HEK293 (cell line): ENCODE data around the gene SNHG17.
"Not testable (repeated sequence)": the region's sequence is repeated elsewhere in the genome, so short reads cannot be mapped to it uniquely, and the experiment has no call there.

Experiments used
- CTCF ChIA-PET: fragments of 350-600 bp; formaldehyde crosslinking; extraction: SDS; loops from one replicate; lab custom pipeline; 2021; ENCODE audit warnings: antibody characterized with exemption; lab: Yijun Ruan, JAX
- POLR2A ChIA-PET: fragments of 300-600 bp; formaldehyde crosslinking; extraction: SDS; loops from one replicate; lab custom pipeline; 2020; ENCODE audit warnings: antibody characterized with exemption, inconsistent platforms; lab: Yijun Ruan, JAX
- H3K27ac ChIP-seq: fragments of 200-500 bp; sonication (Bioruptor generic); 2 replicates; pipeline ENCODE4 v1.5.1; 2014; ENCODE audit warnings: low read depth, low read length, control low read depth, inconsistent platforms; ENCODE audit errors: extremely low read depth
- H3K36me3 ChIP-seq, 2 experiments: fragments of 200-500 bp in 1 of 2; sonication (Bioruptor generic) in 1 of 2; 1 replicate in 1 of 2; 2 replicates in 1 of 2; pipeline ENCODE4 v1.5.1; 2014 to 2017; ENCODE audit warnings: inconsistent platforms in 2 of 2, low read length in 2 of 2; ENCODE audit not compliant: control insufficient read depth in 2 of 2, insufficient read depth in 1 of 2
- H3K4me1 ChIP-seq: fragments of 200-500 bp; sonication (Bioruptor generic); 2 replicates; pipeline ENCODE4 v1.5.1; 2014; ENCODE audit warnings: mild to moderate bottlenecking, low read length, inconsistent platforms; ENCODE audit not compliant: control insufficient read depth, insufficient read depth
- H3K4me3 ChIP-seq: 2 replicates; pipeline ENCODE4 v1.5.1; 2011; ENCODE audit warnings: low read depth, mild to moderate bottlenecking, control low read depth, low read length, moderate library complexity
- H3K9me3 ChIP-seq: fragments of 200-500 bp; sonication (Bioruptor generic); 2 replicates; pipeline ENCODE4 v1.5.1; 2014; ENCODE audit warnings: low read depth, low read length, inconsistent platforms; ENCODE audit not compliant: control insufficient read depth, insufficient read depth
- BCL11B ChIP-seq: fragments of 450-650 bp; formaldehyde crosslinking; IDR thresholded peaks from 2 replicates; pipeline ENCODE4 v1.5.1; 2016; ENCODE audit warnings: low read depth, missing biosample characterization, missing genetic modification characterization
- GLIS2 ChIP-seq: fragments of 450-650 bp; formaldehyde crosslinking; IDR thresholded peaks from 2 replicates; pipeline ENCODE4 v1.5.1; 2016; ENCODE audit warnings: missing biosample characterization, missing genetic modification characterization
- HOXD13 ChIP-seq: sonication (generic); formaldehyde crosslinking; IDR thresholded peaks from 2 replicates; pipeline ENCODE4 v1.8.0; 2022; ENCODE audit warnings: missing genetic modification reagents, borderline replicate concordance
- OVOL3 ChIP-seq: fragments of 450-650 bp; formaldehyde crosslinking; IDR thresholded peaks from 2 replicates; pipeline ENCODE4 v1.5.1; 2016; ENCODE audit warnings: missing biosample characterization, missing genetic modification characterization
- SP3 ChIP-seq: fragments of 450-650 bp; formaldehyde crosslinking; IDR thresholded peaks from 2 replicates; pipeline ENCODE4 v1.5.1; 2016; ENCODE audit warnings: missing biosample characterization, missing genetic modification characterization
- ZBTB20 ChIP-seq: fragments of 450-650 bp; formaldehyde crosslinking; IDR thresholded peaks from 2 replicates; pipeline ENCODE4 v1.5.1; 2016; ENCODE audit warnings: missing biosample characterization, missing genetic modification characterization
- ZEB2 ChIP-seq: fragments of 450-650 bp; formaldehyde crosslinking; IDR thresholded peaks from 2 replicates; pipeline ENCODE4 v1.5.1; 2016; ENCODE audit warnings: missing biosample characterization, missing genetic modification characterization
- ZNF112 ChIP-seq: fragments of 450-650 bp; formaldehyde crosslinking; IDR thresholded peaks from 2 replicates; pipeline ENCODE4 v1.5.0; 2017; ENCODE audit warnings: missing biosample characterization, missing genetic modification characterization
- ZNF114 ChIP-seq: fragments of 450-650 bp; formaldehyde crosslinking; IDR thresholded peaks from 2 replicates; pipeline ENCODE4 v1.5.0; 2017; ENCODE audit warnings: missing biosample characterization, missing genetic modification characterization
- ZNF311 ChIP-seq: fragments of 450-650 bp; formaldehyde crosslinking; IDR thresholded peaks from 2 replicates; pipeline ENCODE4 v1.5.1; 2017; ENCODE audit warnings: missing biosample characterization, missing genetic modification characterization, borderline replicate concordance
- ZNF37A ChIP-seq: fragments of 450-650 bp; IDR thresholded peaks from 2 replicates; pipeline ENCODE4 v1.5.1; 2018; ENCODE audit warnings: missing biosample characterization, missing genetic modification characterization
- ZNF398 ChIP-seq: fragments of 450-650 bp; formaldehyde crosslinking; IDR thresholded peaks from 2 replicates; pipeline ENCODE4 v1.5.1; 2017; ENCODE audit warnings: missing biosample characterization, missing genetic modification characterization
- ZNF560 ChIP-seq: fragments of 450-650 bp; formaldehyde crosslinking; IDR thresholded peaks from 2 replicates; pipeline ENCODE4 v1.5.1; 2017; ENCODE audit warnings: missing biosample characterization, missing genetic modification characterization, borderline replicate concordance
- ZNF785 ChIP-seq: fragments of 450-650 bp; formaldehyde crosslinking; IDR thresholded peaks from 2 replicates; pipeline ENCODE4 v1.5.1; 2016; ENCODE audit warnings: missing biosample characterization, missing genetic modification characterization
- ZNF791 ChIP-seq: fragments of 450-650 bp; formaldehyde crosslinking; IDR thresholded peaks from 2 replicates; pipeline ENCODE4 v1.5.1; 2016; ENCODE audit warnings: missing biosample characterization, missing genetic modification characterization
- ZNF830 ChIP-seq: fragments of 450-650 bp; IDR thresholded peaks from 2 replicates; pipeline ENCODE4 v1.5.0; 2018; ENCODE audit warnings: missing biosample characterization, missing genetic modification characterization, low read depth, mild to moderate bottlenecking, moderate library complexity
- TF ChIP-seq, protein P1 (sequence below): fragments of 450-650 bp; formaldehyde crosslinking; IDR thresholded peaks from 2 replicates; pipeline ENCODE4 v1.5.1; 2017; ENCODE audit warnings: missing biosample characterization, missing genetic modification characterization

The SNHG17 gene

GRCh38 chr20:38466983-38467382 is 31.9 kb upstream of the SNHG17 start:
- Histone ChIP-seq H3K4me1 (no peaks in the 10 kb centered on the region), H3K4me3 (no peak overlapping the region), H3K36me3 (no peaks in the 10 kb centered on the region), H3K27ac (no peak overlapping the region), H3K9me3 (no peaks in the 10 kb centered on the region)
- TF ChIP-seq BCL11B (tag by site-specific recombination) (no peak), SP3 (no peak), GLIS2 (tag by site-specific recombination) (no peak), HOXD13 (CRISPR knock-in tag) (no peak), ZNF785 (tag by site-specific recombination) (no peak), ZNF311 (tag by site-specific recombination) (no peak), ZNF114 (tag by site-specific recombination) (no peak), ZNF560 (no peak), ZNF398 (no peak), ZNF37A (tag by site-specific recombination) (no peak), ZBTB20 (no peak), OVOL3 (tag by site-specific recombination) (no peak), ZNF791 (tag by site-specific recombination) (no peak)
- TF ChIP-seq, protein P1, sequence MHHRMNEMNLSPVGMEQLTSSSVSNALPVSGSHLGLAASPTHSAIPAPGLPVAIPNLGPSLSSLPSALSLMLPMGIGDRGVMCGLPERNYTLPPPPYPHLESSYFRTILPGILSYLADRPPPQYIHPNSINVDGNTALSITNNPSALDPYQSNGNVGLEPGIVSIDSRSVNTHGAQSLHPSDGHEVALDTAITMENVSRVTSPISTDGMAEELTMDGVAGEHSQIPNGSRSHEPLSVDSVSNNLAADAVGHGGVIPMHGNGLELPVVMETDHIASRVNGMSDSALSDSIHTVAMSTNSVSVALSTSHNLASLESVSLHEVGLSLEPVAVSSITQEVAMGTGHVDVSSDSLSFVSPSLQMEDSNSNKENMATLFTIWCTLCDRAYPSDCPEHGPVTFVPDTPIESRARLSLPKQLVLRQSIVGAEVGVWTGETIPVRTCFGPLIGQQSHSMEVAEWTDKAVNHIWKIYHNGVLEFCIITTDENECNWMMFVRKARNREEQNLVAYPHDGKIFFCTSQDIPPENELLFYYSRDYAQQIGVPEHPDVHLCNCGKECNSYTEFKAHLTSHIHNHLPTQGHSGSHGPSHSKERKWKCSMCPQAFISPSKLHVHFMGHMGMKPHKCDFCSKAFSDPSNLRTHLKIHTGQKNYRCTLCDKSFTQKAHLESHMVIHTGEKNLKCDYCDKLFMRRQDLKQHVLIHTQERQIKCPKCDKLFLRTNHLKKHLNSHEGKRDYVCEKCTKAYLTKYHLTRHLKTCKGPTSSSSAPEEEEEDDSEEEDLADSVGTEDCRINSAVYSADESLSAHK (tag by site-specific recombination), result no peak
- CTCF ChIA-PET, result no interaction called here
- POLR2A ChIA-PET, result no interaction called here

DNA sequence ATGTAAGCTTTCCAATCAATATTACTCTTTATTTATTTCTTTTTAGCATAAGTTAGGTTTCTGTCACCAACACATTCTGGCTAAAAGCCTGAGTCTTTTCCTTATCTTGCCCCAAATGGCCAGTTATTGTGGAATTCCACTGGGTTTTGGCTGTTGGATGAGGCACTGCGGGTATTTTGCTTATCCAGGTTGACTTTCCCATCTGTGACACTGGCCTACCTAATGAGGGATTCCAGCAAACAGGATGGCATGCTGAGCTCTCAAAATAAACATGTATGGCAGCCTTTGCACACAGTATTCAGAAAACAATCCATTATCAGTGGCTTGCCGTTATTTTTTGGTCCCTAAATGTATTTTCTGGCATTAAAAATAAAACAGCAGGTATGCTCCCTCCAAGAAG is 31.0 kb upstream of the SNHG17 start:
- POLR2A ChIA-PET, result no interaction called here
- Histone ChIP-seq H3K27ac (no peak overlapping the region), H3K4me3 (no peak overlapping the region), H3K4me1 (no peaks in the 10 kb centered on the region), H3K9me3 (no peaks in the 10 kb centered on the region), H3K36me3 (no peaks in the 10 kb centered on the region)
- CTCF ChIA-PET, result no interaction called here
- TF ChIP-seq ZNF830 (tag by site-specific recombination), result no peak
- TF ChIP-seq ZNF112 (tag by site-specific recombination), result no peak
- TF ChIP-seq ZEB2 (tag by site-specific recombination), result no peak

GRCh38 chr20:38461569-38461968 is 26.4 kb upstream of the SNHG17 start:
- POLR2A ChIA-PET, H3K36me3 ChIP-seq, H3K4me1 ChIP-seq, CTCF ChIA-PET, H3K27ac ChIP-seq, H3K4me3 ChIP-seq, H3K9me3 ChIP-seq: not testable (repeated sequence)

- H3K27ac ChIP-seq, POLR2A ChIA-PET, CTCF ChIA-PET: not testable (repeated sequence)
Measured at GRCh38 chr20:38461167-38461566, 26.0 kb upstream of the SNHG17 start.

More at GRCh38 chr20:38461167-38461566, 26.0 kb upstream of the SNHG17 start:
- H3K4me3 ChIP-seq, H3K9me3 ChIP-seq, H3K36me3 ChIP-seq, H3K4me1 ChIP-seq: not testable (repeated sequence)
